HG03095 (cell line): ENCODE results near the gene GREM1.

Source experiments
- ATAC-seq: cut with Tn5 transposase; IDR thresholded peaks from one replicate; pipeline ENCODE4 v1.9.1; 2021; ENCODE audit warnings: moderate library complexity; ENCODE audit not compliant: unreplicated experiment

Gene GREM1

GRCh38 chr15:32778391-32779176 lies 60.8 kb downstream of the GREM1 start:
- ATAC-seq, result no peak

GRCh38 chr15:32781781-32782180 lies 64.0 kb downstream of the GREM1 start:
- ATAC-seq, result no peak

- ATAC-seq, result no peak
These were observed 66.8 kb downstream of the GREM1 start for GRCh38 chr15:32784581-32784980.

- no peak for ATAC-seq
These were observed 69.1 kb downstream of the GREM1 start for GRCh38 chr15:32786906-32787305.

GRCh38 chr15:32787949-32788348 lies 70.1 kb downstream of the GREM1 start:
- no peak for ATAC-seq

GRCh38 chr15:32790352-32790999 lies 72.7 kb downstream of the GREM1 start:
- ATAC-seq, result no peak

GRCh38 chr15:32792436-32792835 lies 74.6 kb downstream of the GREM1 start:
- ATAC-seq, result no peak
